Ovary (tissue), 3 donors: ENCODE data around the gene SMIM13.

Experiments
- EP300 ChIP-seq: sonication (generic); formaldehyde crosslinking; IDR thresholded peaks from one replicate; pipeline ENCODE4 v1.6.1; 2017; ENCODE audit warnings: antibody characterized with exemption
- POLR2A ChIP-seq: fragments of 450-650 bp; IDR thresholded peaks from one replicate; pipeline ENCODE4 v1.6.1; 2017; ENCODE audit warnings: antibody characterized with exemption, mild to moderate bottlenecking, moderate library complexity
- TF ChIP-seq, protein P1 (sequence below), 3 donors: fragments of 450-650 bp in 2 of 3; fragments of 200-600 bp in 1 of 3; IDR thresholded peaks; one replicate each; pipeline versions ENCODE4 v1.5.1 to v1.8.0; 2016 to 2022; ENCODE audit warnings: antibody characterized with exemption in 3 of 3, mild to moderate bottlenecking in 1 of 3
- donor health status: DM: no; HTN: no; CAD: no.

DNA sequence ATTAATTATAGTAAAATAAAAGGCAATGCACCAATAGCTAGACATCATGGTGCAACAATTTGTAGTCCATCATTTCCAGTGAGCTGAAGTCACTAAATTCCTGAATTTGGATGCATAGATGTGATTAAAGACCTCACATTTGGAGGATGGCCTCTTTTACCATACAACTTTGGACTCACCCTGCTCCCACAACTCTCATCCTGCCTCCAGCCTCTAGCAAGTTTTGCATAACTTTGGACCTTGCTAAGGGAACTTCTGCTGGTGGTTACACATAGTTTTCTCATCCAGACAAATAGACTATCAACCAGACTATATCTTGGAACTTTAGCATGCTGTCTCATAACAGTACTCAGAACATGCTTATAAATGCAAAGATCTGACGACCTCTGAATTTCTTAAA is 36.8 kb upstream of the SMIM13 start:
- TF ChIP-seq POLR2A (no peak), EP300 (no peak)
- TF ChIP-seq, protein P1, sequence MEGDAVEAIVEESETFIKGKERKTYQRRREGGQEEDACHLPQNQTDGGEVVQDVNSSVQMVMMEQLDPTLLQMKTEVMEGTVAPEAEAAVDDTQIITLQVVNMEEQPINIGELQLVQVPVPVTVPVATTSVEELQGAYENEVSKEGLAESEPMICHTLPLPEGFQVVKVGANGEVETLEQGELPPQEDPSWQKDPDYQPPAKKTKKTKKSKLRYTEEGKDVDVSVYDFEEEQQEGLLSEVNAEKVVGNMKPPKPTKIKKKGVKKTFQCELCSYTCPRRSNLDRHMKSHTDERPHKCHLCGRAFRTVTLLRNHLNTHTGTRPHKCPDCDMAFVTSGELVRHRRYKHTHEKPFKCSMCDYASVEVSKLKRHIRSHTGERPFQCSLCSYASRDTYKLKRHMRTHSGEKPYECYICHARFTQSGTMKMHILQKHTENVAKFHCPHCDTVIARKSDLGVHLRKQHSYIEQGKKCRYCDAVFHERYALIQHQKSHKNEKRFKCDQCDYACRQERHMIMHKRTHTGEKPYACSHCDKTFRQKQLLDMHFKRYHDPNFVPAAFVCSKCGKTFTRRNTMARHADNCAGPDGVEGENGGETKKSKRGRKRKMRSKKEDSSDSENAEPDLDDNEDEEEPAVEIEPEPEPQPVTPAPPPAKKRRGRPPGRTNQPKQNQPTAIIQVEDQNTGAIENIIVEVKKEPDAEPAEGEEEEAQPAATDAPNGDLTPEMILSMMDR (IDR thresholded peaks at IDR 0.05), result no peak
